GM18520 (cell line): Measurements from ENCODE around the gene REG4.
"Not testable (repeated sequence)": the region's sequence is repeated elsewhere in the genome, so short reads cannot be mapped to it uniquely, and the experiment has no call there.

Source experiments
- ATAC-seq: cut with Tn5 transposase; IDR thresholded peaks from one replicate; pipeline ENCODE4 v1.9.1; 2021; ENCODE audit not compliant: unreplicated experiment

REG4 gene

GRCh38 chr1:119808491-119808890 lies 2.8 kb downstream of the REG4 start:
- no peak for ATAC-seq

DNA sequence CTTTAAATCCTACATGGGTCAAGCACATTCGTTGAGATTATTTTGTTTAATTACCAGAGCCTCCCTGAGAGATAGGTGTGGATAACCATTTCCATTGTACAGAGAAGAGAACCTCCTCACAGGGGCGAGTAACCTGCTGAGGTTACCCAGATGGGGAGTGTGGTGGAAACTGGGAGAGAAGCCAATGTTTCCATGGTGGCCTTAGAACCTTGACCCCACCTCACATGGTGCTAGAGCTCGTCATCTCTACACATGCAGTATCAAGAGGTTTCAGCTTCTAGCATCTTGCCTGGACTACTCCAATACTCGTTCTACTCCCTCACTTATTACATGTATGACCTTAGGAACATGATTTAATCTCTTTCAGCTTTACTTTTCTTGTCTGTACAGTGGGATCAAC lies 4.8 kb downstream of the REG4 start:
- no peak for ATAC-seq

GRCh38 chr1:119805746-119806145 lies 5.5 kb downstream of the REG4 start:
- no peak for ATAC-seq

DNA sequence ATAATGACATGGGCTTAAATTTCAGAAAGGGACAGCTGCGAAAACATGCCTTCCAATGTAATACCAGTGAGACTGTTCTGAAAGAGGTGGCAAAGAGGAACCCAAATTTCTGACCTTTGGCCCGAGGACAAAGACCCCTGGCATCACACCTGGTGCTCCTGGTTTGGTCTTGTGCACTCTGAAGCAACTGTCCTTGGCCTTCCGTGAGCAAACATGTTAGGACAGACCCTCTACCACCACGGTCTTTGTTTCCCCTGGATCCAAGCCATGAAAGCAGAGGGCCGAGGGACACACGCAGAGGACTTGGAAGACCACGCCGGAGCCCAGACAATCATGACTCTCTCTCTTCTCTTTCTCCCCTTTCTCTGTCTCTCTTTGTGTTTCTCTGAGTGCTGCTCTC lies 6.0 kb downstream of the REG4 start:
- no peak for ATAC-seq

- no peak for ATAC-seq
Measured at GRCh38 chr1:119799599-119800177, 11.6 kb downstream of the REG4 start.

- ATAC-seq: no peak
Measured at GRCh38 chr1:119799003-119799402, 12.3 kb downstream of the REG4 start.

- no peak for ATAC-seq
Measured at GRCh38 chr1:119797606-119798005, 13.7 kb downstream of the REG4 start.

DNA sequence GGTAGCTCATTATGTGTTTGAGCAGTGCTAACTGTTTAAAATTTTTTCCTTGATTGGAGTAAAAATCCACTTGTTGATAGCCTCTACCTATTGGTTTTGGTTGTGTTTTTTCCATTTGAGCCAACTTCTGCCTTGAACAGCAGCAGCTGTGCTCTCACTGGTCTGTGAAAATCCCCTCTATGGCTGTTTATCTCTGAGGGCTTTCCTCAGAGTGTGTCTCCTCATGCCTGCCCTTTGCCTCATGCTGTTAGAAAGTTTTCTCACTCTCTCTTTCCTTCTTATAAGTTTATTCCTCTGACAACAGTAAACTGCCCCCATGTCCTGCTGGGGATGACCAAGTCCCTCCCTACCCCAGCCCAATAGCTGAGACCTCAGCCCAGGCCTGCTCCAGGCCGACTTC lies 14.1 kb downstream of the REG4 start:
- ATAC-seq: no peak

- no peak for ATAC-seq
Measured at GRCh38 chr1:119795261-119796200, 15.7 kb downstream of the REG4 start.

DNA sequence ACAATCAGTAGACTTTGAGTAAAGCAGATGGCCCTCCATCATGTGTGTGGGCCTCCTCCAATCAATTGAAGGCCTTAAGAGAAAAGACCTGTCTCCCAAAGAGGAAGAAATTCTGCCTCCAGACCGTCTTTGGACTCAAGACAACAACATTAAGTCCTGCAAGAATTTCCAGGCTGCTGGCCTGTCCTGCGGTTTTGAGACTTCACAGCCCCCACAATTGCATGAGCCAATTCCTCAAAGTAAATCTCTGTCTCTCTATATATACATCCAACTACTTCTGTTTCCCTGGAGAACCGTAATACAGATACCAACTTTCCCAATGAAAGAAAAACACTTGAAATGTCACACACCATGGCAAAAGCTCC lies 16.4 kb downstream of the REG4 start:
- ATAC-seq: no peak

DNA sequence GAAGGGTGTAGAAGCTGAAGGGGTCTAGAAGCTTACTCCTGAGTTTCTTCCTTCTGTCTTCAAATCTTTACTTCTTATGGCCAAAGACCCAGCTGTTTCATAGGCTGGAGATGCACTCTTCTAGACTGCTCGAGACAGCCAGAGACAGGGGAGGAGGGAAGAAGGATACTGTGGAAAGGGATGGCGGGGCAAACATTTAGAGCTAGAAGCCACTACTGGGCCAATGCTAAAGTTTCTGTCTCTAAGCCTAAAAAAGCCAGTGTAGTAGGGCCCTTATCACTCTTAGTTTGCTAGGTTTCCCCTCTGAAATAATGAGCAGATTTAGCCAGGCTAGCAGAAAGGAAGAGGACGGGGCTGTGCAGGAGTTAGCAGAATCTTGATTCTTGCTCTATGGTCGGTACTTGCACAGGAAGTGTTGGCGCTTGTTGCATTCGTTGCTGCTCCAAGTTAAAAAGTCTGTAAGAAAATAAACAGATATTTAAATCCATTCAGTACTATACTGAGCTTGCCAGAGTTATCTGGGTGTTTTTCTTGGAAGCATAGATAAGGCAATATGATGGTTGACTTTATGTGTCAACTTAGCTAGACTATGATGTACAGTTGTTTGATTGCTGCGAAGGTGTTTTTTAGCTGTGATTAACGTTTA lies 16.9 kb downstream of the REG4 start:
- ATAC-seq: no peak

GRCh38 chr1:119791377-119791776 lies 19.9 kb downstream of the REG4 start:
- ATAC-seq: no peak

GRCh38 chr1:119790451-119791198 lies 20.6 kb downstream of the REG4 start:
- no peak for ATAC-seq

GRCh38 chr1:119787776-119788175 lies 23.5 kb downstream of the REG4 start:
- no peak for ATAC-seq

DNA sequence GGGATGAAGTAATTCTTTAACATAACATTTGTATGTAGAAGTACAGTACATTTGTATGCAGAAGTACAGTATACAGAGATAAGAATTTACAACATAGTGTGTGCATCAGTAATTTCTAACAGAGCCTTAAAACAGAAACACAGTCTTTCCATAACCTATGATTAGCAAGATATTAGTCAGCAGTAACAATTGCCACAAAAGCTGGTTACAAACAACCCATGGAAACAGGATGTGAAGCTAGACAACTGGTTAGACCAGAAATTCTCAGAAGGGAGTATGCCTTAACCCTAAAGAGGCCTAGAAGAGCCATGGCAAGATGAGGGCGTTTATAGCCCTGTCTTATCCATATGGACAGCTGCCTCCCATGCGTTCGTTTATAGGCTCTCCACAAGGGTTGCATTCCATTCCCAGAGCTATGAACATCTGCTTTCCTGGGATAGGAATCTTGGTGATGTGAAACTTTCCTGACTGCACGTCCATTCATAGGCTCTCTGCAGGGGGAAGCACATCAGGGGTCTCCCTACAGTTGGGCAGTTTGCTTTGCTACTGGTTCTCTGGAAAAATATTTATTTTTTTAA lies 24.7 kb downstream of the REG4 start:
- ATAC-seq: not testable (repeated sequence)

DNA sequence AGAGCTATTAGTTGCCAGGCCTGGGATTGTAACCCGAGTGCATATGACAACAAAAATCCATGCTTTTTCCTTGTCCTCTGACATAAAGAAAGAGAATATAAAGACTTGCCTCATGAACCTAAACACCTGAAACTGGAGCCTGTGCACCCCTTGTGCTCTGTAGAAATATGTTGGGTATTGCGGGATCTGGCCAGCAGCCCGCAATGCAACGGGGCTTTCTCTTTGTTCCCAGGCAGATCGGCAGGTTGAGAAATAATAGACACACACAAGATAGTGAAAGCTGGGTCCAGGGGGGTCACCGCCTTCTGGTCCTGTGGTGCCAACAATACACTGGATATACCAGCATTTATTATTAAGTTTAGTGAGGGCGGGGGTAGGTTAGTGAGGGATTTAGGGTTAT lies 25.2 kb downstream of the REG4 start:
- ATAC-seq: not testable (repeated sequence)

GRCh38 chr1:119784191-119784781 lies 27.0 kb downstream of the REG4 start:
- ATAC-seq: no peak

- ATAC-seq: no peak
Measured at GRCh38 chr1:119783354-119784185, 27.7 kb downstream of the REG4 start.

- no peak for ATAC-seq
Measured at GRCh38 chr1:119782631-119783325, 28.5 kb downstream of the REG4 start.
